HFFc6 (cell line): ENCODE data around the gene LSAMP. TPM values are rescaled to one million over a fixed set of nuclear protein-coding genes. Genes with fewer than 3 reads are reported as not detected.

Source experiments
- DNase-seq: peaks from one replicate; pipeline ENCODE4 v3.0.0-alpha.2; 2018
- H3K27ac Mint-ChIP-seq: 2 replicates; pipeline ENCODE4 v1.8.0; 2020; ENCODE audit warnings: mild to moderate bottlenecking, mixed read lengths
- H3K27me3 Mint-ChIP-seq: 2 replicates; pipeline ENCODE4 v1.8.0; 2021; ENCODE audit warnings: mild to moderate bottlenecking, moderate library complexity, mixed read lengths; ENCODE audit not compliant: insufficient read depth
- H3K36me3 Mint-ChIP-seq: 2 replicates; pipeline ENCODE4 v1.8.0; 2021; ENCODE audit warnings: low read depth, mixed read lengths
- H3K4me1 Mint-ChIP-seq: 2 replicates; pipeline ENCODE4 v1.8.0; 2020; ENCODE audit warnings: low read depth, mixed read lengths
- H3K4me3 Mint-ChIP-seq: 2 replicates; pipeline ENCODE4 v1.8.0; 2020; ENCODE audit warnings: mild to moderate bottlenecking, moderate library complexity, mixed read lengths
- H3K9me3 Mint-ChIP-seq: 2 replicates; pipeline ENCODE4 v1.8.0; 2020; ENCODE audit warnings: mild to moderate bottlenecking, mixed read lengths
- CTCF ChIP-seq: fragments of 200-600 bp; sonication (generic); IDR thresholded peaks from 2 replicates; pipeline ENCODE4 v1.5.0; 2021; ENCODE audit warnings: antibody characterized with exemption, mild to moderate bottlenecking
- total RNA-seq, 6 experiments: library from RNA; stranded (reverse); fragmentation: NEBNext Ultra II Directional; extraction: Animal tissue kit (Norgen Biotek cat#: 25700); gene quantifications; 2 replicates in 1 of 6; 3 replicates in 5 of 6; pipeline ENCODE4 v1.2.3, GENCODE V29; 2021

LSAMP gene
- total RNA-seq, 6 experiments from 2014 or later = not detected

DNA sequence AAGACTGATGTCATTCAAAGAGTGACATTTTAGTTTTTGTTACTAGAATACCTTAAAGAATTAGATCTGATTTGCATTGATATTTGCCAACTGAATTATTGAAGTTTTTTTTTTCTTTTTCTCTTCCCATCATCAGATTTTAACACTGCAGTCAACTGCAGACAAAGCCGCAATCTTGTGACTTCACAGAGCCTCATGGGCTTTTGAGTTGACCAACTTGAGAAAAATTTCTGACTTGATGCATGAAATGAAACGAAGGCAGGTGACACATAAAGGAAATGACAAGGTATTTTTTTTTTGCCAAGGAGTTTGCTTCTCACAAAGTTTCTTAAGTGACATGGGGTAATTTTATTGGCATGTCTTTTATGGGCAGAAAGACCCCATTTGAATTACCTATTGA lies 438.3 kb downstream of the LSAMP start:
- TF ChIP-seq CTCF = no peak
- Mint-ChIP-seq H3K4me1 (peaks cover 38% of the 10 kb centered on the region), H3K27me3 (no peaks in the 10 kb centered on the region; the same call in 1 of the 2 replicates), H3K36me3 (no peaks in the 10 kb centered on the region), H3K27ac (peak overlapping the region; percentile 1; the same call in 1 of the 2 replicates), H3K9me3 (no peaks in the 10 kb centered on the region), H3K4me3 (no peak overlapping the region)
- DNase-seq = no peak

DNA sequence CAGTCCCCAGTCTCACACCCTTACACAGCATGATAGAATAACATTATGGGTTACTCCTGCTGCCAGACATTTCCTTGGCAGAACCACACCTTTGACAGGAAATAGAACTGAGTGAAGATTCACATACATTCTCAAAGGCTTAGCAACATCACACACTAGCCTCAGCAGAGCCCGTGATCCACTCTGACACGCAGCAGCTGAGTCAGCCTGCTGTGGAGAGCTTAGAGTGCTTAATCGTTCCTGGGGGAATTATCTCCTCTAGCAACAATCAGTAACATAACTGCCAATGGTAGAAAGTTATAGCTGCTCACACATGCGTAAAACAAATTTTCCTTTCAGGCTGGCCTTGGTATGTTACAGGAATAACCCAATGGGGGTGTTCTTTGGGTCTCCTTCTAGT lies 439.9 kb downstream of the LSAMP start:
- DNase-seq = peak; percentile 96
- Mint-ChIP-seq H3K36me3 (no peaks in the 10 kb centered on the region), H3K9me3 (no peaks in the 10 kb centered on the region), H3K27me3 (no peaks in the 10 kb centered on the region; the same call in 1 of the 2 replicates), H3K27ac (peak overlapping the region; percentile 95), H3K4me3 (no peak overlapping the region), H3K4me1 (peaks cover 54% of the 10 kb centered on the region)
- TF ChIP-seq CTCF = no peak

- no peak for DNase-seq
- H3K27ac Mint-ChIP-seq = peak overlapping the region; percentile 22; the same call in 1 of the 2 replicates
- no peaks in the 10 kb centered on the region for H3K27me3 Mint-ChIP-seq
- no peaks in the 10 kb centered on the region for H3K9me3 Mint-ChIP-seq
- no peak for TF ChIP-seq CTCF
- peaks cover 63% of the 10 kb centered on the region for H3K4me1 Mint-ChIP-seq
- no peaks in the 10 kb centered on the region for H3K36me3 Mint-ChIP-seq
- no peak overlapping the region for H3K4me3 Mint-ChIP-seq
Observed at GRCh38 chr3:116002235-116002634, 443.1 kb downstream of the LSAMP start.

DNA sequence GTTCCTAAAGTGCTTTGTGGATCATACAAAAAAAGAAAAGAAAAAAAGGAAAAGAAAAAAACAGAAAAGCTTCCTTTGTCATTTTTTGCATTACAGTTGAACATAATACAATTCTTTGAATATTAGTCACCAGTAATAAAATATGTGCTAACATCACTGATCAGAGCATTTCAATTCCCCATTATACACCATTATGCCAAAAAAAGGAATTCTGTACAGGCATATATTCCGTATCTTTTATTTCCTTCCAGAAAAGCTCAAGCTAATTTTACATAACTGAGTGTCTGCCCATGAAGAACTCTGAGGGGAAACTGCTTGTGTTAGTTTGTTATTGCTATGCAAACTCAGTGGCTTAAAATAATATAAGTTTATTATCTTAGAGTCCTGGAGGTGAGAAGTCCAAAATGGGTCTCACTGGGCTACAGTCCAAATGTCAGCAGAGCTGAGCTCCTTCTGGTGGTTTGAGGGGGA lies 444.1 kb downstream of the LSAMP start:
- peak overlapping the region; percentile 49 for H3K4me3 Mint-ChIP-seq
- TF ChIP-seq CTCF = no peak
- peak overlapping the region; percentile 88 for H3K27ac Mint-ChIP-seq
- no peaks in the 10 kb centered on the region for H3K36me3 Mint-ChIP-seq
- H3K4me1 Mint-ChIP-seq = peaks cover 64% of the 10 kb centered on the region
- peak; percentile 28 for DNase-seq
- no peaks in the 10 kb centered on the region; the same call in 1 of the 2 replicates for H3K27me3 Mint-ChIP-seq
- H3K9me3 Mint-ChIP-seq = no peaks in the 10 kb centered on the region

DNA sequence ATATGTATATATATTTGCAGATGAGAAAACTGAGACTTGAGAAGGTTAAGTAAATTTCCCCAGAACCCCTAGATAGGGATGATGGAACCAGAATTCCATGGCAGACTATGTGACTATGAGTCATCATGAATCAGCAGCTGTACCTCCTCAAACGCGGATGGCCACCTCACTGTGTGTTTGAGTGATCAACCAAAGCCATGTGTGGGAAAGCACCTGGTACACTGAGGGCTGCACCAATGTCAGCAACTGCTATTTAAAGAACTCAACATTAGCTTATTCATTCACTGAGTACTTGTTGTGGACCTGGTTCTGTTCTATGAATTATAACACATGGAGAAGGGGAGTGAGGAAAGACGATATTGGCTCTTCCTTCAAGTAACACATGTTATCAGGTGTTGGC lies 445.0 kb downstream of the LSAMP start:
- DNase-seq = peak; percentile 88
- H3K27ac Mint-ChIP-seq = peak overlapping the region; percentile 88
- H3K27me3 Mint-ChIP-seq = no peaks in the 10 kb centered on the region; the same call in 1 of the 2 replicates
- peak overlapping the region; percentile 49 for H3K4me3 Mint-ChIP-seq
- H3K4me1 Mint-ChIP-seq = peaks cover 56% of the 10 kb centered on the region
- H3K36me3 Mint-ChIP-seq = no peaks in the 10 kb centered on the region
- no peaks in the 10 kb centered on the region for H3K9me3 Mint-ChIP-seq
- no peak for TF ChIP-seq CTCF
